Small intestine (tissue), 7 donors: Measurements from ENCODE around the gene MYH10. TPM values are rescaled to one million over a fixed set of nuclear protein-coding genes. Genes with fewer than 3 reads are reported as not detected.

ENCODE experiments used
- DNase-seq, 2 donors: peaks; one replicate each; pipeline versions ENCODE4 v3.0.0 to v3.0.0-alpha.2; 2013
- FAIRE-seq: peaks from 2 replicates; lab custom pipeline; 2012; peaks lifted over from hg19 to GRCh38; lab: Jason Lieb, UNC
- H3K27ac ChIP-seq, 3 donors: one replicate each; pipeline ENCODE4 v1.5.1; 2013; ENCODE audit warnings: low read length in 2 of 3, mild to moderate bottlenecking in 2 of 3, control low read depth in 1 of 3, inconsistent platforms in 1 of 3, low read depth in 1 of 3, moderate library complexity in 1 of 3
- H3K27me3 ChIP-seq, 3 donors: one replicate each; pipeline ENCODE4 v1.6.1; 2013; ENCODE audit warnings: low read length in 3 of 3, inconsistent platforms in 1 of 3; ENCODE audit not compliant: control insufficient read depth in 3 of 3, insufficient read depth in 3 of 3
- H3K36me3 ChIP-seq, 3 donors: one replicate each; pipeline ENCODE4 v1.6.1; 2013; ENCODE audit warnings: low read length in 3 of 3, inconsistent platforms in 1 of 3, low read depth in 1 of 3, mild to moderate bottlenecking in 1 of 3, moderate library complexity in 1 of 3; ENCODE audit not compliant: control insufficient read depth in 3 of 3, insufficient read depth in 2 of 3
- H3K4me1 ChIP-seq, 3 donors: one replicate each; pipeline ENCODE4 v1.6.1; 2013; ENCODE audit warnings: low read length in 2 of 3, inconsistent platforms in 1 of 3, low read depth in 1 of 3, mild to moderate bottlenecking in 1 of 3, moderate library complexity in 1 of 3; ENCODE audit not compliant: control insufficient read depth in 3 of 3, insufficient read depth in 2 of 3
- H3K4me3 ChIP-seq, 3 donors: one replicate each; pipeline ENCODE4 v1.5.1; 2013; ENCODE audit warnings: low read length in 3 of 3, control low read depth in 1 of 3, inconsistent platforms in 1 of 3, low read depth in 1 of 3, mild to moderate bottlenecking in 1 of 3, moderate library complexity in 1 of 3
- H3K9me3 ChIP-seq, 2 donors: one replicate each; pipeline ENCODE4 v1.6.1; 2013; ENCODE audit warnings: low read depth in 1 of 2, low read length in 1 of 2; ENCODE audit not compliant: control insufficient read depth in 2 of 2, insufficient read depth in 1 of 2
- WGBS, 3 donors: extraction: QIAGEN DNeasy Blood & Tissue Kit; methylation state at CpG; one replicate each; pipeline ENCODE4 v1.1.7; 2013; 5-methylcytosine and 5-hydroxymethylcytosine counted together
- polyA plus RNA-seq, 4 donors: library from polyadenylated mRNA; stranded (reverse) in 3 of 4; unstranded in 1 of 4; fragments of 200-250 nt in 3 of 4; fragments of 120-200 nt in 1 of 4; gene quantifications; one replicate each; pipeline versions ENCODE4 v1.2.1 to v1.2.3, GENCODE V29; 2013
- donor health status: healthy with polysubstance abuse.
- donor health status: control.
- donor health status: control.
- donor health status: Bipolar disorder and iron deficiency.
- donor health status: healthy.

Gene MYH10
- polyA plus RNA-seq, 4 donors: 0.81 to 50.9 (median 3.8) TPM

- Histone ChIP-seq H3K27me3 (peaks cover 0 to 3% (median 0%) of the 10 kb centered on the region in 3 donors), H3K9me3 (peaks cover 0 to 8% of the 10 kb centered on the region in 2 donors), H3K27ac (peak overlapping the region in 1 of 3 donors; percentile 7), H3K36me3 (peaks cover 0 to 7% (median 0%) of the 10 kb centered on the region in 3 donors), H3K4me3 (no peak overlapping the region), H3K4me1 (no peaks in the 10 kb centered on the region)
- DNase-seq (no peak), FAIRE-seq (no peak)
- 45 to 58% (median 48%) methylated on average over 2 of the region's 2 CpGs for WGBS, 3 donors
These were observed 19.4 kb downstream of the MYH10 start for GRCh38 chr17:8611137-8611536.

- WGBS, 3 donors: 79 to 100% (median 97%) methylated on average over 2 of the region's 2 CpGs
- no peak overlapping the region for H3K27ac ChIP-seq
- H3K9me3 ChIP-seq: peaks cover 0 to 8% of the 10 kb centered on the region in 2 donors
- FAIRE-seq: no peak
- no peaks in the 10 kb centered on the region for H3K4me1 ChIP-seq
- H3K4me3 ChIP-seq: no peak overlapping the region
- DNase-seq: no peak
- H3K36me3 ChIP-seq: peaks cover 0 to 7% (median 0%) of the 10 kb centered on the region in 3 donors
- peaks cover 0 to 3% (median 0%) of the 10 kb centered on the region in 3 donors for H3K27me3 ChIP-seq
These were observed 20.0 kb downstream of the MYH10 start for GRCh38 chr17:8610558-8610957.

GRCh38 chr17:8609910-8610309 is 20.6 kb downstream of the MYH10 start:
- Histone ChIP-seq H3K9me3 (peaks cover 0 to 8% of the 10 kb centered on the region in 2 donors), H3K27ac (no peak overlapping the region), H3K4me1 (no peaks in the 10 kb centered on the region), H3K4me3 (no peak overlapping the region), H3K36me3 (peaks cover 0 to 5% (median 0%) of the 10 kb centered on the region in 3 donors), H3K27me3 (peaks cover 0 to 3% (median 0%) of the 10 kb centered on the region in 3 donors)
- FAIRE-seq (no peak), DNase-seq (no peak)
- WGBS, 3 donors: 94 to 95% (median 95%) methylated on average over 4 of the region's 4 CpGs

- Histone ChIP-seq H3K4me1 (no peaks in the 10 kb centered on the region), H3K27ac (no peak overlapping the region), H3K9me3 (peaks cover 0 to 8% of the 10 kb centered on the region in 2 donors), H3K27me3 (peaks cover 0 to 3% (median 0%) of the 10 kb centered on the region in 3 donors), H3K4me3 (no peak overlapping the region), H3K36me3 (peaks cover 0 to 4% (median 0%) of the 10 kb centered on the region in 3 donors)
- FAIRE-seq (no peak), DNase-seq (no peak)
- WGBS, 3 donors: 73 to 87% (median 86%) methylated on average over 8 of the region's 8 CpGs
These were observed 22.5 kb downstream of the MYH10 start for GRCh38 chr17:8608001-8608400.

- Histone ChIP-seq H3K9me3 (peaks cover 0 to 8% of the 10 kb centered on the region in 2 donors), H3K4me3 (no peak overlapping the region), H3K27me3 (peaks cover 0 to 3% (median 0%) of the 10 kb centered on the region in 3 donors), H3K36me3 (peaks cover 0 to 9% (median 0%) of the 10 kb centered on the region in 3 donors), H3K27ac (peak overlapping the region in 1 of 3 donors; percentile 49), H3K4me1 (no peaks in the 10 kb centered on the region)
- WGBS, 3 donors: 47 to 71% (median 64%) methylated on average over 3 of the region's 3 CpGs
- DNase-seq (peak in 1 of 2 donors; percentile 11), FAIRE-seq (no peak)
These were observed 24.1 kb downstream of the MYH10 start for GRCh38 chr17:8606401-8606800.

GRCh38 chr17:8602679-8603078 is 27.8 kb downstream of the MYH10 start:
- Histone ChIP-seq H3K36me3 (peaks cover 0 to 8% (median 0%) of the 10 kb centered on the region in 3 donors), H3K27ac (no peak overlapping the region), H3K4me3 (no peak overlapping the region), H3K27me3 (peaks cover 0 to 3% (median 0%) of the 10 kb centered on the region in 3 donors), H3K9me3 (no peaks in the 10 kb centered on the region), H3K4me1 (no peaks in the 10 kb centered on the region)
- FAIRE-seq (no peak), DNase-seq (no peak)

GRCh38 chr17:8599351-8600011 is 31.0 kb downstream of the MYH10 start:
- no peaks in the 10 kb centered on the region for H3K9me3 ChIP-seq
- FAIRE-seq (no peak), DNase-seq (no peak)
- H3K27ac ChIP-seq: no peak overlapping the region
- WGBS, 3 donors: 83 to 89% (median 86%) methylated on average over 1 of the region's 1 CpG
- no peak overlapping the region for H3K4me3 ChIP-seq
- peaks cover 0 to 8% (median 0%) of the 10 kb centered on the region in 3 donors for H3K36me3 ChIP-seq
- no peaks in the 10 kb centered on the region for H3K27me3 ChIP-seq
- no peaks in the 10 kb centered on the region for H3K4me1 ChIP-seq

- no peak overlapping the region for H3K4me3 ChIP-seq
- H3K9me3 ChIP-seq: no peaks in the 10 kb centered on the region
- H3K27me3 ChIP-seq: no peaks in the 10 kb centered on the region
- H3K4me1 ChIP-seq: no peaks in the 10 kb centered on the region
- FAIRE-seq (no peak), DNase-seq (no peak)
- H3K36me3 ChIP-seq: peaks cover 0 to 8% (median 0%) of the 10 kb centered on the region in 3 donors
- no peak overlapping the region for H3K27ac ChIP-seq
- 75 to 83% (median 81%) methylated on average over 1 of the region's 1 CpG for WGBS, 3 donors
These were observed 31.6 kb downstream of the MYH10 start for GRCh38 chr17:8598913-8599312.
